SK-N-SH (cell line): ENCODE data around the gene LPP. TPM values are rescaled to one million over a fixed set of nuclear protein-coding genes. Genes with fewer than 3 reads are reported as not detected.

Experiments used
- CTCF ChIA-PET: fragments of 300-600, 350-600 bp; formaldehyde crosslinking; extraction: SDS; loops from one replicate; lab custom pipeline; 2021; lab: Yijun Ruan, JAX
- POLR2A ChIA-PET: fragments of 350-600 bp; sonication (Branson Sonifier 250); formaldehyde crosslinking; extraction: SDS; loops from one replicate; lab custom pipeline; 2020; ENCODE audit warnings: antibody characterized with exemption, inconsistent platforms; lab: Yijun Ruan, JAX
- DNase-seq: peaks from one replicate; pipeline ENCODE4 v3.0.0; 2012
- H2AFZ ChIP-seq: fragments of 200-600 bp; sonication (generic); 2 replicates; pipeline ENCODE4 v1.8.1; 2016; ENCODE audit warnings: antibody characterized with exemption, mild to moderate bottlenecking, low read depth
- H3F3A ChIP-seq: fragments of 200-600 bp; sonication (generic); replicated peaks from 2 replicates; pipeline ENCODE3; 2016; ENCODE audit warnings: antibody characterized with exemption, mild to moderate bottlenecking; ENCODE audit not compliant: insufficient read depth
- H3K27ac ChIP-seq, 2 experiments: fragments of 200-500 bp in 1 of 2; fragments of 200-600 bp in 1 of 2; sonication (Bioruptor generic) in 1 of 2; sonication (generic), shearing (Covaris generic) in 1 of 2; 2 replicates each; pipeline versions ENCODE4 v1.5.1 to v1.6.1; 2014 to 2016; ENCODE audit warnings: low read depth in 2 of 2, inconsistent platforms in 1 of 2, low read length in 1 of 2, mild to moderate bottlenecking in 1 of 2, mixed read lengths in 1 of 2
- H3K27me3 ChIP-seq: fragments of 200-600 bp; sonication (generic), shearing (Covaris generic); 2 replicates; pipeline ENCODE4 v1.6.1; 2016; ENCODE audit warnings: mixed run types; ENCODE audit not compliant: insufficient read depth
- H3K36me3 ChIP-seq, 2 experiments: fragments of 200-500 bp in 1 of 2; fragments of 200-600 bp in 1 of 2; sonication (Bioruptor generic) in 1 of 2; sonication (generic) in 1 of 2; replicated peaks in 1 of 2; 2 replicates each; pipeline versions ENCODE3 to v1.5.1; 2014 to 2016; ENCODE audit warnings: low read length in 1 of 2, mild to moderate bottlenecking in 1 of 2; ENCODE audit not compliant: insufficient read depth in 2 of 2, control insufficient read depth in 1 of 2
- H3K4me1 ChIP-seq, 2 experiments: fragments of 200-500 bp in 1 of 2; fragments of 200-600 bp in 1 of 2; sonication (Bioruptor generic) in 1 of 2; sonication (generic), shearing (Covaris generic) in 1 of 2; 2 replicates each; pipeline versions ENCODE4 v1.5.1 to v1.6.1; 2014 to 2016; ENCODE audit warnings: low read depth in 1 of 2, low read length in 1 of 2, mixed run types in 1 of 2; ENCODE audit not compliant: insufficient read depth in 2 of 2, control insufficient read depth in 1 of 2
- H3K4me2 ChIP-seq: fragments of 200-600 bp; sonication (generic), shearing (Covaris generic); 2 replicates; pipeline ENCODE4 v1.6.1; 2017; ENCODE audit warnings: mixed run types
- H3K4me3 ChIP-seq, 2 experiments: fragments of 200-500 bp in 1 of 2; fragments of 200-600 bp in 1 of 2; sonication (Bioruptor generic) in 1 of 2; sonication (generic), shearing (Covaris generic) in 1 of 2; 2 replicates each; pipeline versions ENCODE4 v1.5.1 to v1.8.1; 2014 to 2016; ENCODE audit warnings: low read depth in 2 of 2, inconsistent platforms in 1 of 2, low read length in 1 of 2, mild to moderate bottlenecking in 1 of 2, mixed read lengths in 1 of 2, moderate library complexity in 1 of 2
- H3K79me2 ChIP-seq: fragments of 200-600 bp; sonication (generic); 2 replicates; pipeline ENCODE4 v1.8.1; 2017; ENCODE audit warnings: mild to moderate bottlenecking; ENCODE audit not compliant: insufficient read depth
- H3K9ac ChIP-seq: fragments of 200-600 bp; sonication (generic); 2 replicates; pipeline ENCODE4 v1.6.1; 2017; ENCODE audit warnings: mixed run types
- H3K9me2 ChIP-seq: fragments of 200-600 bp; sonication (generic); 2 replicates; pipeline ENCODE4 v1.6.1; 2017; ENCODE audit warnings: mixed run types
- H3K9me3 ChIP-seq: fragments of 200-600 bp; sonication (generic); 2 replicates; pipeline ENCODE4 v1.6.1; 2017; ENCODE audit warnings: mixed run types, mild to moderate bottlenecking, moderate library complexity
- H4K20me1 ChIP-seq: fragments of 200-600 bp; sonication (generic); 2 replicates; pipeline ENCODE4 v1.6.1; 2017; ENCODE audit warnings: mild to moderate bottlenecking, mixed run types; ENCODE audit not compliant: insufficient read depth
- FOSL2 ChIP-seq: IDR thresholded peaks from 2 replicates; pipeline ENCODE4 v1.4.0; 2012; ENCODE audit warnings: low read depth, mild to moderate bottlenecking, moderate library complexity, borderline replicate concordance
- FOXM1 ChIP-seq: IDR thresholded peaks from 2 replicates; pipeline ENCODE4 v1.4.0; 2012; ENCODE audit warnings: low read depth, mild to moderate bottlenecking
- IRF3 ChIP-seq: fragments of 150-350 bp; IDR thresholded peaks from 2 replicates; pipeline ENCODE4 v1.6.1; 2016; ENCODE audit warnings: mild to moderate bottlenecking, low read depth, low read length
- JUND ChIP-seq: IDR thresholded peaks from 2 replicates; pipeline ENCODE4 v1.4.0; 2012
- MAX ChIP-seq: IDR thresholded peaks from 2 replicates; pipeline ENCODE4 v1.4.0; 2012; ENCODE audit warnings: low read depth
- MEF2A ChIP-seq: IDR thresholded peaks from 2 replicates; pipeline ENCODE4 v1.4.0; 2012; ENCODE audit warnings: low read depth, borderline replicate concordance
- PBX3 ChIP-seq: IDR thresholded peaks from 2 replicates; pipeline ENCODE4; 2012
- TCF12 ChIP-seq: IDR thresholded peaks from 2 replicates; pipeline ENCODE4 v1.4.0; 2012
- USF2 ChIP-seq: fragments of 150-350 bp; IDR thresholded peaks from 2 replicates; pipeline ENCODE4 v1.6.1; 2017; ENCODE audit warnings: antibody characterized with exemption, low read length, low read depth, borderline replicate concordance
- ZBTB33 ChIP-seq: IDR thresholded peaks from 2 replicates; pipeline ENCODE4 v1.4.0; 2012; ENCODE audit warnings: low read depth, borderline replicate concordance
- WGBS: methylation state at CpG from one replicate; pipeline ENCODE4 v1.1.6; 2017; ENCODE audit warnings: low lambda C conversion rate; 5-methylcytosine and 5-hydroxymethylcytosine counted together
- polyA plus RNA-seq, 3 experiments: library from polyadenylated mRNA; depleted of rRNA; stranded (reverse); fragments of >200 nt; gene quantifications; 2 replicates each; pipeline ENCODE4 v1.2.3, GENCODE V29; 2012

The LPP gene
- polyA plus RNA-seq, 1 of the 3 experiments (the other 2 are of a cell fraction), result 6.6 TPM

GRCh38 chr3:188407158-188407880 is 253.4 kb downstream of the LPP start:
- CTCF ChIA-PET, result interaction anchor here (1.3 kb wide), 1 partner anchor 667 kb away, joined by 4 read pairs; no protein-coding TSS in a partner anchor

More at GRCh38 chr3:188407158-188407880, 253.4 kb downstream of the LPP start:
- Histone ChIP-seq H3K4me3 (no peak overlapping the region), H3K9me2 (no peaks in the 10 kb centered on the region), H3K9me3 (0 out of 2 replicates have a peak, but pooled peaks cover 3% of the 10 kb centered on the region), H3K9ac (no peak overlapping the region), H3K4me1 (no peaks in the 10 kb centered on the region), H3K79me2 (peaks cover 46% of the 10 kb centered on the region), H2AFZ (no peak overlapping the region), H4K20me1 (no peaks in the 10 kb centered on the region), H3K4me2 (peak overlapping the region; percentile 24; the same call in 1 of the 2 replicates)
- WGBS, result 40% methylated on average over 6 of the region's 6 CpGs
- peak; percentile 43; the same call in 1 of the 2 replicates for TF ChIP-seq JUND
- TF ChIP-seq USF2, result no peak
- 0 out of 2 replicates have a peak, but pooled peaks have one; percentile 22 for TF ChIP-seq PBX3
- TF ChIP-seq FOXM1, result no peak
- no peak for TF ChIP-seq MEF2A
- TF ChIP-seq FOSL2, result peak; percentile 47; the same call in 1 of the 2 replicates
- TF ChIP-seq MAX, result no peak
- no peak for TF ChIP-seq IRF3
- TF ChIP-seq TCF12, result peak; percentile 42
- TF ChIP-seq ZBTB33, result no peak
- TF ChIP-seq, all 33 proteins: peak for 4
- peaks cover 2 to 32% of the 10 kb centered on the region in 2 experiments for H3K36me3 ChIP-seq
- H3K27me3 ChIP-seq, result no peaks in the 10 kb centered on the region
- no peak for DNase-seq
- POLR2A ChIA-PET, result no interaction called here
- peaks cover 9% of the 10 kb centered on the region for H3F3A ChIP-seq
- H3K27ac ChIP-seq, result peak overlapping the region in 1 of 2 experiments; percentile 55; a peak in 2 of 4 replicates
